ENCODE measurements around the gene XYLB.

The XYLB gene

GRCh38 chr3:38361496-38361895, 14.9 kb downstream of the XYLB start:
- DNase-seq (ENCODE audit: extremely low read depth in 1 of 2, low read depth in 1 of 2): no peak

GRCh38 chr3:38362825-38363224, 16.2 kb downstream of the XYLB start:
- DNase-seq (ENCODE audit: extremely low read depth in 1 of 2, low read depth in 1 of 2): no peak

DNA sequence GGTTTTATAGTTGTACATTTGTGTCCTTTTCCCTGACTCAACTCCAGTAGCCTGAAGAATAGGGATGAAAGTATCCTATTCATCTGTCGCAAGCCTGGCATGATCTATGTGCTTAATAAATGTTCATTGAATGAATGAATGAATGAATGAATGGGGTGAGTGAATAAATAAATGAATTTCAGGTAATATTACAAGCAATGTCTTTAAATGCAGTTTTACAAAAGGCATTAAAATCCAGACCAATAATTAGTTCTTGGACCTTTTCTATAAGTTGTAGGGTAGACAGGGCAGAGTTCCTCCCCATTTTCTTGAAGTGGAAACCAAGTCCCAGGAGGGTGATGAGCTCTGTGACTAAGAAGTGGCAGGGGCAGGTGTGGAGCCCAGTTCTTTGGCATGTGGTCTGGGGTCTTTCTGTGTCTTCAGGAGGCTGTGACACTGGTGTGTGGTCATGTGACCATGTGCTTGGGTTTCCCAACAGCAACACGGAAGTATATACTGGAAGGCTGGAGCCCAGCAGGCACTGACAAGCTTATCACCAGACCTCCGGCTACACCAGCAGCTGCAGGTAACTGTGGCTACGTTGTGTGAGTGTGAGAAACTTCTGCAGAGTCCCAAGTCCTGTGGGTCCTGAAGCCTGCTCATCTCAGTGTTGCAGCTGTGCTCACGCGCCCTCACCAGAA, 18.3 kb downstream of the XYLB start:
- DNase-seq (ENCODE audit: extremely low read depth in 1 of 2, low read depth in 1 of 2): no peak

DNA sequence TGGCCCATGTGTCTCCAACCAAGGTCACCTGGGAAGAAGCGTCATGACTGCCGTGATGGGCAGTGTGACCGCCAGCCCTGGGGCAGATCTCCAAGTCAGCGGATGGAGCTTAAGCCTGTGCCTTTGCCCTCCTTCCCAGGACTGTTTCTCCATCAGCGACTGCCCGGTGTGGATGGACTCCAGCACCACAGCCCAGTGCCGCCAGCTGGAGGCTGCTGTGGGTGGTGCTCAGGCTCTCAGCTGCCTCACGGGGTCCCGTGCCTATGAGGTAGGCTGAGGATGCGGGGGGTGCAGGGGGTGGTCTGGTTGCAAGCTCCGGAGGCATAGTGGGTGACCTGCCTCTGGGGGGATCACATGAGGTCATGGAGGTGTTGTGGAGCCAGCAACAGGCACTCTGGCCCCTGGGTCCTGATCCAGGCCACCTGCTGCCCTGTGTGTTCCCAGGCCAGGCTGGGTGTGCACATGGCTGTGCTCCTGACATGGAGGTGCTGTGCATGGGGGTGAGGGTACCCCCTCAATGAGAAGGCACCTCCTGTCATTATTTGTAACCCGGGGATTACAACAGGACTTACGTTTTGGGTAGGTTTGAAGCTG, 19.0 kb downstream of the XYLB start:
- DNase-seq (ENCODE audit: extremely low read depth in 1 of 2, low read depth in 1 of 2): no peak

DNA sequence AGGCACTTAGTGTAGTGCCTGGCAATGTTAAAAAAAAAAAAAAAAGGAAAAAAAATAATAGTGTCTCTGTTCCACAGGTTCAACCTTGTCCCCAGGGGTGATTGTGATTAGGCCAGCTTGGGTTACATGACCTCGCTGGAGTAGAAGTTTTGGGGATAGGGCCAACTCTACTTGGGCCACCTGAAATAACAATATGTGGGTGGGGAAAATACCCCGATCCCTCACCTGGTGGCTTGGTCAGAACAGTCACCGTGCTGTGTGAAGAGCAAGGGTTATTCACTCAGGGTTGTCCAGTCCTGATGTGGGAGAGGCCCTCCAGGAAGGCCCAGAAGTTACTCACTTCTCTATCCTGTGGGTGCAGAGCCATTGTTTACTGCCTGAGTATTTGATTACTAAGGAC, 19.5 kb downstream of the XYLB start:
- no peak for DNase-seq (ENCODE audit: extremely low read depth in 1 of 2, low read depth in 1 of 2)

- DNase-seq (ENCODE audit: extremely low read depth in 1 of 2, low read depth in 1 of 2): no peak
Measured at GRCh38 chr3:38367779-38368178, 21.2 kb downstream of the XYLB start.

DNA sequence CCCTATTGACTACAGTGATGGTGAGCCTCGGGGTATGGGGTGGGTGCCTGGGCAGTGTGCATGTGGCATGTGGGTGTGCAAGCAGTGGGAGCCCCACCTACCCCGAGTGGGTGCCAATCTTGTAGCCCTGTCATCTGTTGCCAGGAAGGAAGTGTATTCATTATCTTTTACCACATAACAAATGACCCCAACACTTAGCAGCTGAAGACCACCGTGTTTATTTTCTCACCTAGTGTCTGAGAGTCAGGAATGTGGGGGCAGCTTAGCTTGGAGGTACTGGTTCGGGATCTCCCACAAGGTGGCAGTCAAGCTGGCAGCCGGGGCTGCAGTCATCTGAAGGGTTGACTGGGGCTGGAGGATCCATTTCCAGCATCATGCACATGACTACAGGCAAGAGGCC, 21.7 kb downstream of the XYLB start:
- DNase-seq (ENCODE audit: extremely low read depth in 1 of 2, low read depth in 1 of 2): no peak

DNA sequence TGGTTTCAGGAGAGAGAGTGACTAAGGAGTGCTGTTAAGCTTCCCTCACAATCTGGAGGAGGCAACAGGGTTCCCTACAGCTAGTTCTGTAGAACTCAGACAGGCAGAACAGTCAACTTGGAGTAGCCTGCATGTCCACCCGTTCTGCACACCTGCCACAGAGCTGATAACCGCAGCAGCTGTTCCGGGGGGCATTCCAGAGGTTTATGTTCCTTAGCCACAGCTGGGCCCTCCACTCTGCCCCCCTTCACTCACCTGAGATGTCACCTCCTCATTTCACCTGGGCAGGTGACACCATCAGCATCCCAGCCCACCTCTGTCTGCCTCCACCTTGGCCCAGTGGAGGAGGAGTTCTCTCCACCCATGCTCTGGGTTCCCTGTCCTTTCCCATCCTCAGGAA, 22.6 kb downstream of the XYLB start:
- DNase-seq (ENCODE audit: extremely low read depth in 1 of 2, low read depth in 1 of 2): no peak

DNA sequence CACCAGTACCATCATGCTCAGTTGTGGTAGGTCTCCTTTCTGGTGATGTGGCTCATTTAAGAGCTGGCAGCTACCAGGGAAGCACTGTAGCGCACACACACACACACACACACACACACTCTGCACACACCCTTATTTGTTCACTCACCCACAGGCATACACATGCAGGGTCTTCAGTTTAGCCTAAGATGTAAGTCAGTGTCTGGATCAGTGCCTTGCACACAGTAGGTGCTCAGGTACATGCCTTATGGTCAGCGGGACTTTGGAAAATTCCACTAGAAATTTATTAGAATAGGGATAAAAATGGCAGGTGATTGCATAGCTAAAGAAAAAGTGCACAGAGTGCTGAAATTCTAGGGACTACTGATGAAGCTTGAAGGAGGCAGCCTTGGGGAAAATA, 23.6 kb downstream of the XYLB start:
- no peak for DNase-seq (ENCODE audit: extremely low read depth in 1 of 2, low read depth in 1 of 2)

- no peak for DNase-seq (ENCODE audit: extremely low read depth in 1 of 2, low read depth in 1 of 2)
Measured at GRCh38 chr3:38370861-38371260, 24.3 kb downstream of the XYLB start.

GRCh38 chr3:38371541-38372213, 25.1 kb downstream of the XYLB start:
- DNase-seq (ENCODE audit: extremely low read depth in 1 of 2, low read depth in 1 of 2): no peak

DNA sequence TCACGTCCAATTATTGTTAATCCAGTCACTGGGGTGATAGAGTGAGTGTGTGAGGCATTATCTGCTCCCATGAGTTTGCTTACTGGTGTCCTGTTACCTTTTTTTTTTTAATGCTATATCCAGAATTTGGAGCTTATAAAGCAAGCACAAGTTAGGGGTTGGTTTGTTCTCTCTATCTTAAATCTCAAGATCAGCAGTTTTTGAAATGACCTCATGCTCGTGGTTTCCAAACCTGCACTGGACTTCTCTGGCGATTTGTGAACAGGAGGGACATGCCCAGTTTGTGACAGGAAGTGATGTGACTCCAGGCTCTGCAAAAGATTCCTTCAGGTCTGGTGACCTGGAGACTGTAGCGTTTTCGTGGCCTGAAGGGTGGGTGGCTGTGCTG, 25.6 kb downstream of the XYLB start:
- DNase-seq (ENCODE audit: extremely low read depth in 1 of 2, low read depth in 1 of 2): no peak

- DNase-seq (ENCODE audit: extremely low read depth in 1 of 2, low read depth in 1 of 2): peak; percentile 11 to 25
Measured at GRCh38 chr3:38374221-38374620, 27.6 kb downstream of the XYLB start.

GRCh38 chr3:38375072-38375471, 28.5 kb downstream of the XYLB start:
- DNase-seq (ENCODE audit: extremely low read depth in 1 of 2, low read depth in 1 of 2): no peak

- no peak for DNase-seq (ENCODE audit: extremely low read depth in 1 of 2, low read depth in 1 of 2)
Measured at GRCh38 chr3:38375488-38376097, 29.0 kb downstream of the XYLB start.

- DNase-seq (ENCODE audit: extremely low read depth in 1 of 2, low read depth in 1 of 2): no peak
Measured at GRCh38 chr3:38376098-38376816, 29.7 kb downstream of the XYLB start.

DNA sequence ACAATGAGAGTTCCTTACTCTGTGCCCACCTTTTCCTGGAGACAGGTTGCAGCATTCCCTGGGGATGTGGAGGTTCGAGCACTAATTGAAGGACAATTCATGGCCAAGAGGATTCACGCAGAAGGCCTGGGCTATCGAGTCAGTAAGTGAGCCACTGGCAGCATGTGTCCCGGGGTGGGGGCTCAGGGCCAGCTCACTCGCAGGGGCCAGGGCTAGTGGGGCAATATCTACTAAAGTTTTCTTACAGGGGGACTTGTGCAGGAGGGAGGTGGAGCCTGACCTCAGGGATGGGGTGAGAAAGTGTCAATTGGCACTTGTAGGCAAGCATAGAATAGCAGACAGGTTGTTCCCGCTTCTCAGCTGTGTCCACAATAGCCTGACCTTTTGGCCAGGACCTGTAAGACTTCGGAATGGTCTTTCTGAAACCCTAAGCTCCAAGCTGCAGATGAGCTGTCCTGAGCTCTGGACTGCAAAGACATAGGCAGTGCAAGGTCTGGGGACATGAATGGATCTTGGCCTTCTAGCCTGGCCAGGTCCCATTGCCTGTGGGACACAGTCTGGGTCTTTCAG, 32.7 kb downstream of the XYLB start:
- no peak for DNase-seq (ENCODE audit: extremely low read depth in 1 of 2, low read depth in 1 of 2)

DNA sequence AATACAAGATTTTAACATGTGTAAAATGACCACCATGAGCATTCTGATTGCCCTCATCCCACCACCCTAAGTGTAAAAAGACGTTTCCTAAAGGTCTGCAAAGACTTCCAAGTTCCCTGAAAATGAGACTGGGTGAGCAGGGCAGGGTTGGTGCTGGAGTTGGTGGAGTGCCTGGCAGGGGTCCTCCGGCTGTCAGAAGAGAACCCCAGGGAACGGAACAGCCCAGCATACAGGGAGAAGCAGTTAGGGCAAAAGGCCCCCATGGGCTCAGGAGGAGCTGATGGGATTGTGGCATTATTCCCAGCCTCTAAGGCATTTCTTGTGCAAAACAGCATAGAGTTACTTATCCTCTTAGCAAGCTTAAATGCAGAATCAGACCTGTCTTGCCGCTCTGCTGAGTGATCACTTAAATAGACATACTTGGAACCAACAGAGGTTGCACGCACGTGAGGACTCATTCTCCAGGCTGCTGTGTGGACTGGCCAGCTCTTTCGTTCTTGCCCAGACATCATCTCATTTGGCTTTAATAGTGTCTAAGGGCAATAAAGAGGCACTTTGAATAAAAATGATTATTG, 36.0 kb downstream of the XYLB start:
- DNase-seq (ENCODE audit: extremely low read depth in 1 of 2, low read depth in 1 of 2): no peak

- DNase-seq (ENCODE audit: extremely low read depth in 1 of 2, low read depth in 1 of 2): no peak
Measured at GRCh38 chr3:38383156-38383875, 36.7 kb downstream of the XYLB start.

All from stimulated activated CD8-positive, alpha-beta memory T cell treated with anti-CD3 and anti-CD28 coated beads, Interleukin-7, amount 100 ng/mL, for 48 hours (primary cell).